HepG2 (cell line): ENCODE results near the gene FBF1. TPM values are rescaled to one million over a fixed set of nuclear protein-coding genes. Genes with fewer than 3 reads are reported as not detected.

Experiments used
- CCAR2 ChIP-seq: fragments of 200-400 bp; formaldehyde crosslinking; optimal IDR thresholded peaks from 2 replicates; pipeline ENCODE3; 2018; ENCODE audit warnings: low read depth, mild to moderate bottlenecking, low read length, moderate library complexity
- CEBPG ChIP-seq: IDR thresholded peaks from 2 replicates; pipeline ENCODE4 v1.6.1; 2016
- EED ChIP-seq: sonication (generic); formaldehyde crosslinking; IDR thresholded peaks from 2 replicates; pipeline ENCODE4 v1.5.0; 2020; ENCODE audit warnings: mild to moderate bottlenecking, missing genetic modification reagents
- FOXJ3 ChIP-seq: sonication (generic); formaldehyde crosslinking; IDR thresholded peaks from 2 replicates; pipeline ENCODE4 v1.4.0; 2020; ENCODE audit warnings: missing genetic modification reagents, mild to moderate bottlenecking, borderline replicate concordance
- GPN1 ChIP-seq: sonication (generic); formaldehyde crosslinking; IDR thresholded peaks from 2 replicates; pipeline ENCODE4 v1.5.1; 2020; ENCODE audit warnings: missing genetic modification reagents, borderline replicate concordance
- ISX ChIP-seq: sonication (generic); formaldehyde crosslinking; conservative IDR thresholded peaks from 2 replicates; pipeline ENCODE4 v1.5.0; 2020; ENCODE audit warnings: missing genetic modification reagents
- JUNB ChIP-seq: sonication (generic); formaldehyde crosslinking; IDR thresholded peaks from 2 replicates; pipeline ENCODE4 v1.8.0; 2022; ENCODE audit warnings: missing genetic modification reagents, mild to moderate bottlenecking, borderline replicate concordance
- MIXL1 ChIP-seq: IDR thresholded peaks from 2 replicates; pipeline ENCODE4 v1.6.1; 2016
- NKX3-1 ChIP-seq: sonication (generic); formaldehyde crosslinking; IDR thresholded peaks from 2 replicates; pipeline ENCODE4 v1.5.0; 2020; ENCODE audit warnings: missing genetic modification reagents
- NRL ChIP-seq: sonication (generic); formaldehyde crosslinking; IDR thresholded peaks from 2 replicates; pipeline ENCODE4 v1.5.0; 2020; ENCODE audit warnings: missing genetic modification reagents, mild to moderate bottlenecking, moderate library complexity, borderline replicate concordance
- RCOR2 ChIP-seq: IDR thresholded peaks from 2 replicates; pipeline ENCODE4 v1.6.1; 2016; ENCODE audit warnings: missing biosample characterization, missing genetic modification reagents
- REPIN1 ChIP-seq: sonication (generic); formaldehyde crosslinking; IDR thresholded peaks from 2 replicates; pipeline ENCODE4 v1.8.0; 2022; ENCODE audit warnings: missing genetic modification reagents, low read depth, mild to moderate bottlenecking, borderline replicate concordance
- SMARCC2 ChIP-seq: fragments of 450-650 bp; IDR thresholded peaks from 2 replicates; pipeline ENCODE4 v1.6.1; 2017; ENCODE audit warnings: antibody characterized with exemption, mild to moderate bottlenecking
- SUZ12 ChIP-seq: fragments of 150-350 bp; IDR thresholded peaks from 2 replicates; pipeline ENCODE4 v1.6.1; 2014; ENCODE audit warnings: low read depth, low read length
- TBX2 ChIP-seq: sonication (generic); formaldehyde crosslinking; IDR thresholded peaks from 2 replicates; pipeline ENCODE4 v1.5.0; 2020; ENCODE audit warnings: missing genetic modification reagents, mild to moderate bottlenecking, borderline replicate concordance
- ZBTB42 ChIP-seq: sonication (generic); formaldehyde crosslinking; IDR thresholded peaks from 2 replicates; pipeline ENCODE4 v1.5.0; 2020; ENCODE audit warnings: mild to moderate bottlenecking, missing genetic modification reagents
- ZFP82 ChIP-seq: sonication (generic); formaldehyde crosslinking; IDR thresholded peaks from 2 replicates; pipeline ENCODE4 v1.5.1; 2020; ENCODE audit warnings: mild to moderate bottlenecking, missing genetic modification reagents, borderline replicate concordance
- ZIK1 ChIP-seq: sonication (generic); formaldehyde crosslinking; IDR thresholded peaks from 2 replicates; pipeline ENCODE4 v1.5.0; 2020; ENCODE audit warnings: mild to moderate bottlenecking, low read depth, missing genetic modification reagents, borderline replicate concordance
- ZNF180 ChIP-seq: sonication (generic); formaldehyde crosslinking; IDR thresholded peaks from 2 replicates; pipeline ENCODE4 v1.4.0; 2020; ENCODE audit warnings: low read depth, missing genetic modification reagents, borderline replicate concordance
- ZNF432 ChIP-seq: sonication (generic); formaldehyde crosslinking; IDR thresholded peaks from 2 replicates; pipeline ENCODE4 v1.5.0; 2020; ENCODE audit warnings: missing genetic modification reagents, mild to moderate bottlenecking, borderline replicate concordance
- ZNF552 ChIP-seq: sonication (generic); formaldehyde crosslinking; IDR thresholded peaks from 2 replicates; pipeline ENCODE4 v1.9.0; 2022; ENCODE audit warnings: missing genetic modification reagents, mild to moderate bottlenecking, borderline replicate concordance
- ZNF607 ChIP-seq: sonication (generic); formaldehyde crosslinking; IDR thresholded peaks from 2 replicates; pipeline ENCODE4 v1.5.1; 2020; ENCODE audit warnings: missing genetic modification reagents, mild to moderate bottlenecking, borderline replicate concordance
- ZSCAN25 ChIP-seq: sonication (generic); formaldehyde crosslinking; IDR thresholded peaks from 2 replicates; pipeline ENCODE4 v1.8.0; 2022; ENCODE audit warnings: mild to moderate bottlenecking, missing genetic modification reagents
- ZZZ3 ChIP-seq: sonication (generic); formaldehyde crosslinking; IDR thresholded peaks from 2 replicates; pipeline ENCODE4 v1.4.0; 2020; ENCODE audit warnings: missing genetic modification reagents, mild to moderate bottlenecking, borderline replicate concordance
- polyA plus RNA-seq, 8 experiments: library from polyadenylated mRNA; depleted of rRNA in 3 of 8; stranded (reverse) in 7 of 8; unstranded in 1 of 8; fragments of >200 nt; fragmentation: Illumina TruSeq in 4 of 8; extraction: Trizol in 4 of 8; gene quantifications; 2 replicates each; pipeline versions ENCODE4 v1.2.1 to v1.2.3, GENCODE V29; 2011 to 2016; ENCODE audit warnings: low read depth in 4 of 8, missing spikeins in 1 of 8, mixed read lengths in 1 of 8; ENCODE audit not compliant: insufficient read depth in 1 of 8
- total RNA-seq, 5 experiments: library from RNA; depleted of rRNA; stranded (reverse); fragments of >200 nt; fragmentation: Illumina TruSeq; extraction: Trizol; gene quantifications; 2 replicates each; pipeline ENCODE4 v1.2.3, GENCODE V29; 2016; ENCODE audit warnings: low read depth in 1 of 5
- TF ChIP-seq, protein P1 (sequence below): sonication (generic); formaldehyde crosslinking; conservative IDR thresholded peaks from 2 replicates; pipeline ENCODE4 v1.4.0; 2020; ENCODE audit warnings: missing genetic modification reagents
- TF ChIP-seq, protein P2 (sequence below): sonication (generic); IDR thresholded peaks from 2 replicates; pipeline ENCODE4 v1.6.1; 2016; ENCODE audit warnings: low read depth, borderline replicate concordance
- TF ChIP-seq, protein P3 (sequence below): sonication (generic); formaldehyde crosslinking; IDR thresholded peaks from 2 replicates; pipeline ENCODE4 v1.5.0; 2020; ENCODE audit warnings: missing genetic modification reagents

FBF1 gene
- total and polyA plus RNA-seq, 2 of the 13 experiments (the other 11 are each of a cell fraction or from before 2014, with no cell fraction given): 2.4 to 8.1 TPM

DNA sequence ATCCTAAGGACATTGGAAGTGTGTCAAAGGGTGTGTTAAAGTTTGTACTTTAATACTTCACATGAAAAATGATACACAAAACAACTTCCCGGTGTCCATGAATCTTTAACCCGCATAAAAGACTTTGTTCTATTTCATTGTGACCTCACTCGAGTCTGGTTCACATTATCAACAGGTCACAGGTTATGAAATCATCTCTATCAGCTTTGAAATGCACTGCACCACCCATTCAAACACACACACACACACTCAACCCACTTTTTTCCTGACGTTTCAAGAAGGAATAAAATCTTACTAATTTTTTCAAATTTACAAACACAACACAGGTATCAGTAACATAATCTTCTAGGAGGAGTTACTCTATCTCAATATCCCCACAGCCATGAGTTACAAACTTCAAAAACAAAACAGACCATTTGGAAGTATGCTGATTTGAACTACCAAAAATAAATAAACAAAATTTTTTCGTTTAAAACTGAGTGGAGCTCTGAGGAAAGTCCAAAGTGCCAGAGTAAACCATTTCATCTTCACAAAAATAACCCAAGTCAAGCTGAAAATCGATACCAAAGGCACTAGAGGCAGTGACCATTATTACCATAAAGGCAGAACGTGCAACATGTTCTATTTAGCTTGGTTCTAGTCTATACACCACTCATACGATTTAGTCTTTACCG is 35.5 kb upstream of the FBF1 start (continued):
- TF ChIP-seq RCOR2 (CRISPR knock-in tag) (0 out of 2 replicates have a peak, but pooled peaks have one; percentile 10), ZNF607 (CRISPR knock-in tag) (no peak), TBX2 (CRISPR knock-in tag) (peak; percentile 54; the same call in 1 of the 2 replicates), NRL (CRISPR knock-in tag) (no peak), MIXL1 (no peak), SUZ12 (no peak), ZSCAN25 (CRISPR knock-in tag) (no peak), REPIN1 (CRISPR knock-in tag) (0 out of 2 replicates have a peak, but pooled peaks have one; percentile 18), FOXJ3 (CRISPR knock-in tag) (peak; percentile 14; the same call in 1 of the 2 replicates), ZNF552 (CRISPR knock-in tag) (no peak), JUNB (CRISPR knock-in tag) (no peak; the same call in 1 of the 2 replicates), CEBPG (CRISPR knock-in tag) (peak; percentile 81), EED (CRISPR knock-in tag) (no peak), ZNF432 (CRISPR knock-in tag) (no peak), CCAR2 (no peak), ZZZ3 (CRISPR knock-in tag) (no peak), ZBTB42 (no peak), ISX (no peak), ZNF180 (CRISPR knock-in tag) (no peak), NKX3-1 (no peak), ZFP82 (CRISPR knock-in tag) (0 out of 2 replicates have a peak, but pooled peaks have one; percentile 41), GPN1 (CRISPR knock-in tag) (no peak), ZIK1 (no peak), SMARCC2 (no peak)
- TF ChIP-seq, protein P1, sequence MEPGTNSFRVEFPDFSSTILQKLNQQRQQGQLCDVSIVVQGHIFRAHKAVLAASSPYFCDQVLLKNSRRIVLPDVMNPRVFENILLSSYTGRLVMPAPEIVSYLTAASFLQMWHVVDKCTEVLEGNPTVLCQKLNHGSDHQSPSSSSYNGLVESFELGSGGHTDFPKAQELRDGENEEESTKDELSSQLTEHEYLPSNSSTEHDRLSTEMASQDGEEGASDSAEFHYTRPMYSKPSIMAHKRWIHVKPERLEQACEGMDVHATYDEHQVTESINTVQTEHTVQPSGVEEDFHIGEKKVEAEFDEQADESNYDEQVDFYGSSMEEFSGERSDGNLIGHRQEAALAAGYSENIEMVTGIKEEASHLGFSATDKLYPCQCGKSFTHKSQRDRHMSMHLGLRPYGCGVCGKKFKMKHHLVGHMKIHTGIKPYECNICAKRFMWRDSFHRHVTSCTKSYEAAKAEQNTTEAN (CRISPR knock-in tag): peak; percentile 96
- TF ChIP-seq, protein P2, sequence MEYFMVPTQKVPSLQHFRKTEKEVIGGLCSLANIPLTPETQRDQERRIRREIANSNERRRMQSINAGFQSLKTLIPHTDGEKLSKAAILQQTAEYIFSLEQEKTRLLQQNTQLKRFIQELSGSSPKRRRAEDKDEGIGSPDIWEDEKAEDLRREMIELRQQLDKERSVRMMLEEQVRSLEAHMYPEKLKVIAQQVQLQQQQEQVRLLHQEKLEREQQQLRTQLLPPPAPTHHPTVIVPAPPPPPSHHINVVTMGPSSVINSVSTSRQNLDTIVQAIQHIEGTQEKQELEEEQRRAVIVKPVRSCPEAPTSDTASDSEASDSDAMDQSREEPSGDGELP: peak; percentile 9; the same call in 1 of the 2 replicates
- TF ChIP-seq, protein P3, sequence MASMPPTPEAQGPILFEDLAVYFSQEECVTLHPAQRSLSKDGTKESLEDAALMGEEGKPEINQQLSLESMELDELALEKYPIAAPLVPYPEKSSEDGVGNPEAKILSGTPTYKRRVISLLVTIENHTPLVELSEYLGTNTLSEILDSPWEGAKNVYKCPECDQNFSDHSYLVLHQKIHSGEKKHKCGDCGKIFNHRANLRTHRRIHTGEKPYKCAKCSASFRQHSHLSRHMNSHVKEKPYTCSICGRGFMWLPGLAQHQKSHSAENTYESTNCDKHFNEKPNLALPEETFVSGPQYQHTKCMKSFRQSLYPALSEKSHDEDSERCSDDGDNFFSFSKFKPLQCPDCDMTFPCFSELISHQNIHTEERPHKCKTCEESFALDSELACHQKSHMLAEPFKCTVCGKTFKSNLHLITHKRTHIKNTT (CRISPR knock-in tag): no peak
